Measurements from ENCODE around the gene BCAS3.

- TF ChIP-seq, protein P1, sequence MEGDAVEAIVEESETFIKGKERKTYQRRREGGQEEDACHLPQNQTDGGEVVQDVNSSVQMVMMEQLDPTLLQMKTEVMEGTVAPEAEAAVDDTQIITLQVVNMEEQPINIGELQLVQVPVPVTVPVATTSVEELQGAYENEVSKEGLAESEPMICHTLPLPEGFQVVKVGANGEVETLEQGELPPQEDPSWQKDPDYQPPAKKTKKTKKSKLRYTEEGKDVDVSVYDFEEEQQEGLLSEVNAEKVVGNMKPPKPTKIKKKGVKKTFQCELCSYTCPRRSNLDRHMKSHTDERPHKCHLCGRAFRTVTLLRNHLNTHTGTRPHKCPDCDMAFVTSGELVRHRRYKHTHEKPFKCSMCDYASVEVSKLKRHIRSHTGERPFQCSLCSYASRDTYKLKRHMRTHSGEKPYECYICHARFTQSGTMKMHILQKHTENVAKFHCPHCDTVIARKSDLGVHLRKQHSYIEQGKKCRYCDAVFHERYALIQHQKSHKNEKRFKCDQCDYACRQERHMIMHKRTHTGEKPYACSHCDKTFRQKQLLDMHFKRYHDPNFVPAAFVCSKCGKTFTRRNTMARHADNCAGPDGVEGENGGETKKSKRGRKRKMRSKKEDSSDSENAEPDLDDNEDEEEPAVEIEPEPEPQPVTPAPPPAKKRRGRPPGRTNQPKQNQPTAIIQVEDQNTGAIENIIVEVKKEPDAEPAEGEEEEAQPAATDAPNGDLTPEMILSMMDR (conservative IDR thresholded peaks at IDR 0.05; ENCODE audit: low read depth, low read length): no peak
- TF ChIP-seq EZH2 (IDR thresholded peaks at IDR 0.05; ENCODE audit: borderline replicate concordance, low read depth, low read length, poor library complexity, severe bottlenecking): no peak
Observed at GRCh38 chr17:61116577-61116976, 438.9 kb downstream of the BCAS3 start.

Measured in A673 (cell line).